PC-9 (cell line): ENCODE results near the gene BMP8B. TPM values are rescaled to one million over a fixed set of nuclear protein-coding genes. Genes with fewer than 3 reads are reported as not detected.
"Not testable (repeated sequence)": the region's sequence is repeated elsewhere in the genome, so short reads cannot be mapped to it uniquely, and the experiment has no call there.

Source experiments
- BruUV-seq: library from RNA; stranded (reverse); fragments of 400-500 nt; replicated peaks from 2 replicates; lab custom pipeline; 2021; lab: Mats Ljungman, UMichigan
- CTCF ChIA-PET: fragments of 300-600 bp; sonication (Branson Sonifier 250); formaldehyde crosslinking; loops from one replicate; lab custom pipeline; 2022; ENCODE audit warnings: antibody characterized with exemption; lab: Charles Lee
- POLR2A ChIA-PET: fragments of 300-600 bp; sonication (Branson Sonifier 250); formaldehyde crosslinking; loops from one replicate; lab custom pipeline; 2022; ENCODE audit warnings: antibody characterized with exemption; ENCODE audit not compliant: unreplicated experiment; lab: Charles Lee
- DNase-seq, 2 experiments: peaks; one replicate each; pipeline versions ENCODE4 v3.0.0 to v3.0.0-alpha.2; 2015 to 2022; ENCODE audit warnings: mixed read lengths in 1 of 2
- H2AFZ ChIP-seq: fragments of 200-600 bp; sonication (generic); 2 replicates; pipeline ENCODE4 v1.8.1; 2017; ENCODE audit warnings: antibody characterized with exemption
- H3F3A ChIP-seq: fragments of 200-600 bp; sonication (generic); 2 replicates; pipeline ENCODE4 v1.8.1; 2017; ENCODE audit warnings: antibody characterized with exemption, mild to moderate bottlenecking, low read depth; ENCODE audit not compliant: insufficient read depth
- H3K27ac ChIP-seq: fragments of 200-600 bp; sonication (generic); 2 replicates; pipeline ENCODE4 v1.6.1; 2016; ENCODE audit warnings: mixed run types
- H3K27me3 ChIP-seq: fragments of 200-600 bp; sonication (generic); 2 replicates; pipeline ENCODE4 v1.6.1; 2016; ENCODE audit warnings: low read depth, mixed run types; ENCODE audit not compliant: insufficient read depth
- H3K36me3 ChIP-seq: fragments of 200-600 bp; sonication (generic); 2 replicates; pipeline ENCODE4 v1.6.1; 2016; ENCODE audit warnings: low read depth, mixed run types
- H3K4me1 ChIP-seq: fragments of 200-600 bp; sonication (generic); replicated peaks from 2 replicates; pipeline ENCODE4 v1.6.1; 2016; ENCODE audit warnings: mixed run types; ENCODE audit not compliant: insufficient read depth
- H3K4me2 ChIP-seq: fragments of 200-600 bp; sonication (generic); 2 replicates; pipeline ENCODE4 v1.6.1; 2017; ENCODE audit warnings: mixed run types
- H3K4me3 ChIP-seq: fragments of 200-600 bp; sonication (generic); 2 replicates; pipeline ENCODE4 v1.6.1; 2016; ENCODE audit warnings: mixed run types
- H3K79me2 ChIP-seq: fragments of 200-600 bp; sonication (generic); 2 replicates; pipeline ENCODE4 v1.6.1; 2017; ENCODE audit warnings: low read depth, mixed run types
- H3K9me2 ChIP-seq: fragments of 200-600 bp; sonication (generic); 2 replicates; pipeline ENCODE4 v1.8.1; 2017; ENCODE audit warnings: mild to moderate bottlenecking; ENCODE audit not compliant: insufficient read depth
- H3K9me3 ChIP-seq: fragments of 200-600 bp; sonication (generic); 2 replicates; pipeline ENCODE4 v1.8.1; 2016; ENCODE audit warnings: low read depth; ENCODE audit not compliant: insufficient read depth
- H4K20me1 ChIP-seq: fragments of 200-600 bp; sonication (generic); 2 replicates; pipeline ENCODE4 v1.8.1; 2017; ENCODE audit not compliant: insufficient read depth
- CTCF ChIP-seq: fragments of 200-600 bp; sonication (generic); conservative IDR thresholded peaks from 2 replicates; pipeline ENCODE4 v1.6.1; 2017; ENCODE audit warnings: mixed run types, antibody characterized with exemption, mild to moderate bottlenecking, moderate library complexity
- EZH2 ChIP-seq: fragments of 200-600 bp; sonication (generic); IDR thresholded peaks from 2 replicates; pipeline ENCODE4 v1.8.0; 2017; ENCODE audit warnings: antibody characterized with exemption, low read depth
- intact Hi-C: fragments of 100-400 bp; cut with micrococcal nuclease; formaldehyde crosslinking; loops from one replicate; pipeline ENCODE4 v1.10.0; 2022; ENCODE audit not compliant: unreplicated experiment
- total RNA-seq: library from RNA; stranded (reverse); gene quantifications from 2 replicates; pipeline ENCODE4 v1.2.3, GENCODE V29; 2021

The BMP8B gene
- total RNA-seq, 1 experiment from 2014 or later = 2.4 TPM

GRCh38 chr1:39776886-39777285, 11.8 kb downstream of the BMP8B start:
- Histone ChIP-seq H3K27ac (no peak overlapping the region), H3K9me3 (no peaks in the 10 kb centered on the region), H3K4me3 (no peak overlapping the region), H3K4me1 (no peaks in the 10 kb centered on the region), H3K36me3 (no peaks in the 10 kb centered on the region), H3K9me2 (no peaks in the 10 kb centered on the region), H4K20me1 (no peaks in the 10 kb centered on the region), H3K79me2 (no peaks in the 10 kb centered on the region), H2AFZ (no peak overlapping the region), H3K27me3 (no peaks in the 10 kb centered on the region), H3K4me2 (0 out of 2 replicates have a peak overlapping the region, but pooled peaks have one; percentile 11), H3F3A (no peaks in the 10 kb centered on the region)
- TF ChIP-seq CTCF = no peak
- TF ChIP-seq EZH2 = no peak
- no TSS peak for BruUV-seq
- peak in 1 of 2 experiments; percentile 52 for DNase-seq
- intact Hi-C loops = no loop called here
- CTCF ChIA-PET = no interaction called here
- POLR2A ChIA-PET = no interaction called here

DNA sequence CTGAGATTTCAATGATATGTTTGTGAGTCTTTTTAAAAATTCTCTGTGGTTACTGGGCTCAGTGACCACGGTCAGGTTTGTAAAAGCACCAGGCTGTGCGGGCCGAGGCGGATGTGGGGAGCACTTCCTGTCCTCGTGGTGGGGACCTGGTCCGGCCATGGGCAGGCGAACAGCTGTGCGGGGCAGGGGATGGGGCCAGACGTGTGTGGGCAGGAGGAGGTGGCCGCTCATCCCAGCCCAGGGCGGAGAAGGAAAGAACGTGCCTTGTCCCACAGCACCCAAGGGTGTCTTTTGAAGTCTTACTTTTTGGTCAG, 12.3 kb downstream of the BMP8B start:
- Histone ChIP-seq H3K27ac (no peak overlapping the region), H3K4me2 (no peak overlapping the region), H3K4me1 (no peaks in the 10 kb centered on the region), H3K9me2 (no peaks in the 10 kb centered on the region), H3F3A (no peaks in the 10 kb centered on the region), H3K79me2 (no peaks in the 10 kb centered on the region), H3K36me3 (no peaks in the 10 kb centered on the region), H4K20me1 (no peaks in the 10 kb centered on the region), H2AFZ (no peak overlapping the region), H3K27me3 (no peaks in the 10 kb centered on the region), H3K4me3 (no peak overlapping the region), H3K9me3 (no peaks in the 10 kb centered on the region)
- TF ChIP-seq EZH2 = no peak
- TF ChIP-seq CTCF = no peak
- intact Hi-C loops = no loop called here
- ChIA-PET POLR2A (no interaction called here), CTCF (no interaction called here)
- DNase-seq = no peak
- BruUV-seq = no TSS peak

DNA sequence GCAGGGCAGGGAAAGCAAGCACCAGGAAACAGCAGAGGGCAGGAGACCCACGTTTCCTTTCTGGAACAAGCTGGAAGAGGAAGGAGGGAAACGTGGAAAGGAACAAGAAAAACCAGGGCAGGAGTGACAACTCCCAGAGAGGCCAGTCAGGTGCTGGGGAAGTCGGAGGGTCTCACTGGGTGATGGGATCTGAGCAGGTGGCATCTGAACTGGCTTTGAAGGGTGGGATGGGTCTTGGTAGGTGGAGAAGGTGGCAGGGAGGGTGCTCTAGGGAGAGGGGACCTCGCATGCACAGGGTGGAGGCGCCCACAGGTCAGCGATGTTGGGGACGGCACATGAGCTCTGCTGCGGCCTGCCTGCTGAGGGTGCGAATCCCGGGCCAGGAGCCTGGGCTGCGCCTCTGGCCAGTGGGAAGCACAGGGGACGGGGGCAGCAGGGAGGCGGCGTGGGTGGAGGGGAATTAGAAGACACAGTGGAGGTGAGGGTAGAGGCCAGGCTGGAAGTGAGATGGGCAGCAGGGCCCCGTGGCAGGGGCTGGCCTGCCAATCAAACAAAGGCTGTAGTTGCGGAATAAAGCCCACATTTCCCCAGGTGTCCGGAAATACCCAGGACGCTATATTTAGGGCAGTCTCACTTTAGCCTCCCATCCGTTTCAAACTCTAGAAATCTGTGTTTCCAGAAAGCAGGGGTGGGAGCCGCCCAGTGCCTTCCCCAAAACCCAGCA, 12.8 kb downstream of the BMP8B start:
- POLR2A ChIA-PET, H3K79me2 ChIP-seq, H3K9me2 ChIP-seq, H3K36me3 ChIP-seq, H3K4me3 ChIP-seq, H3K4me2 ChIP-seq, H3K27me3 ChIP-seq, H3F3A ChIP-seq, H2AFZ ChIP-seq, DNase-seq, BruUV-seq, CTCF ChIA-PET, H3K4me1 ChIP-seq, H4K20me1 ChIP-seq, H3K27ac ChIP-seq, intact Hi-C loops, H3K9me3 ChIP-seq: not testable (repeated sequence)

GRCh38 chr1:39775141-39775540, 13.5 kb downstream of the BMP8B start:
- H3K9me3 ChIP-seq, H3K27ac ChIP-seq, BruUV-seq, H2AFZ ChIP-seq, H3K4me2 ChIP-seq, H3K9me2 ChIP-seq, H3K27me3 ChIP-seq, H4K20me1 ChIP-seq, intact Hi-C loops, CTCF ChIA-PET, H3K36me3 ChIP-seq, H3K4me3 ChIP-seq, DNase-seq, H3K4me1 ChIP-seq, H3F3A ChIP-seq, POLR2A ChIA-PET, H3K79me2 ChIP-seq: not testable (repeated sequence)

- not testable (repeated sequence) for H3K9me2 ChIP-seq
Measured at GRCh38 chr1:39773369-39773979, 15.2 kb downstream of the BMP8B start.

GRCh38 chr1:39771022-39771532, 17.6 kb downstream of the BMP8B start, which contains the start of gene OXCT2:
TSS of gene OXCT2 (minus strand) at chr1:39771348. CDS start at chr1:39771255, 93 bp downstream.
- H3K27me3 ChIP-seq, H3K4me3 ChIP-seq, POLR2A ChIA-PET, H2AFZ ChIP-seq, BruUV-seq, CTCF ChIA-PET, H3K9me2 ChIP-seq, DNase-seq, H3K27ac ChIP-seq, H3K36me3 ChIP-seq, H3K4me1 ChIP-seq, H3K4me2 ChIP-seq, H3K9me3 ChIP-seq, H3F3A ChIP-seq, intact Hi-C loops, H3K79me2 ChIP-seq, H4K20me1 ChIP-seq: not testable (repeated sequence)

More at GRCh38 chr1:39773369-39773979, 15.2 kb downstream of the BMP8B start:
- DNase-seq, H3F3A ChIP-seq, BruUV-seq, H3K9me3 ChIP-seq, intact Hi-C loops, H2AFZ ChIP-seq, H3K4me2 ChIP-seq, H4K20me1 ChIP-seq, H3K36me3 ChIP-seq, H3K27me3 ChIP-seq, CTCF ChIA-PET, POLR2A ChIA-PET, H3K4me1 ChIP-seq, H3K4me3 ChIP-seq, H3K79me2 ChIP-seq, H3K27ac ChIP-seq: not testable (repeated sequence)
